MM.1S (cell line): ENCODE results near the gene BAG2.

ENCODE experiments used
- DNase-seq: peaks from one replicate; pipeline ENCODE4 v3.0.0-alpha.2; 2015
- H2AFZ ChIP-seq: fragments of 300-600 bp; sonication (generic); 2 replicates; pipeline ENCODE4 v1.6.0; 2016; ENCODE audit warnings: antibody characterized with exemption, low read length
- H3F3A ChIP-seq: fragments of 300-600 bp; sonication (generic); 2 replicates; pipeline ENCODE4 v1.6.1; 2016; ENCODE audit warnings: mild to moderate bottlenecking, antibody characterized with exemption, low read length, moderate library complexity, mixed read lengths; ENCODE audit not compliant: insufficient read depth
- H3K27ac ChIP-seq: fragments of 300-600 bp; sonication (generic); 2 replicates; pipeline ENCODE4 v1.5.1; 2016; ENCODE audit warnings: mild to moderate bottlenecking, low read length
- H3K27me3 ChIP-seq: fragments of 300-600 bp; sonication (generic); replicated peaks from 2 replicates; pipeline ENCODE4 v1.6.0; 2016; ENCODE audit warnings: low read length; ENCODE audit not compliant: insufficient read depth
- H3K36me3 ChIP-seq: fragments of 300-600 bp; sonication (generic); replicated peaks from 2 replicates; pipeline ENCODE4 v1.6.1; 2016; ENCODE audit warnings: mild to moderate bottlenecking, low read length, mixed read lengths; ENCODE audit not compliant: insufficient read depth
- H3K4me1 ChIP-seq: fragments of 300-600 bp; sonication (generic); 2 replicates; pipeline ENCODE4 v1.6.1; 2016; ENCODE audit warnings: low read length, mixed read lengths
- H3K4me2 ChIP-seq: fragments of 300-600 bp; sonication (generic); 2 replicates; pipeline ENCODE4 v1.6.0; 2016; ENCODE audit warnings: low read depth, low read length
- H3K4me3 ChIP-seq: fragments of 300-600 bp; sonication (generic); 2 replicates; pipeline ENCODE4 v1.5.1; 2016; ENCODE audit warnings: low read length, mixed read lengths
- H3K79me2 ChIP-seq: fragments of 300-600 bp; sonication (generic); 2 replicates; pipeline ENCODE4 v1.6.1; 2016; ENCODE audit warnings: mixed run types, low read length, mixed read lengths
- H3K9ac ChIP-seq: fragments of 300-600 bp; sonication (generic); 2 replicates; pipeline ENCODE4 v1.6.1; 2016; ENCODE audit warnings: low read length, mixed read lengths
- H3K9me2 ChIP-seq: fragments of 300-600 bp; sonication (generic); replicated peaks from 2 replicates; pipeline ENCODE4 v1.6.1; 2016; ENCODE audit warnings: mild to moderate bottlenecking, low read length, mixed read lengths; ENCODE audit not compliant: insufficient read depth
- H3K9me3 ChIP-seq: fragments of 300-600 bp; sonication (generic); replicated peaks from 2 replicates; pipeline ENCODE4 v1.6.1; 2016; ENCODE audit warnings: mild to moderate bottlenecking, low read length, mixed read lengths; ENCODE audit not compliant: insufficient read depth
- H4K20me1 ChIP-seq: fragments of 300-600 bp; sonication (generic); 2 replicates; pipeline ENCODE4 v1.6.1; 2016; ENCODE audit warnings: mild to moderate bottlenecking, low read length, moderate library complexity, mixed read lengths; ENCODE audit not compliant: insufficient read depth
- EZH2 ChIP-seq: fragments of 300-600 bp; sonication (generic); optimal IDR thresholded peaks from 2 replicates; pipeline ENCODE3; 2017; ENCODE audit warnings: low read depth, mild to moderate bottlenecking, antibody characterized with exemption, low read length, mixed read lengths
- EZH2phosphoT487 ChIP-seq: fragments of 300-600 bp; sonication (generic); IDR thresholded peaks from 2 replicates; pipeline ENCODE4 v1.6.1; 2018; ENCODE audit warnings: antibody characterized with exemption, low read length
- TF ChIP-seq, protein P1 (sequence below): fragments of 300-600 bp; sonication (generic); IDR thresholded peaks from 2 replicates; pipeline ENCODE4 v1.5.1; 2016; ENCODE audit warnings: antibody characterized with exemption, low read length, mixed read lengths

BAG2 gene

GRCh38 chr6:57165080-57165479 lies 7.0 kb upstream of the BAG2 start:
- no peaks in the 10 kb centered on the region; the same call in 1 of the 2 replicates for H3K36me3 ChIP-seq

GRCh38 chr6:57173056-57173885 lies 1.1 kb downstream of the BAG2 start:
- H4K20me1 ChIP-seq: no peaks in the 10 kb centered on the region
- H3F3A ChIP-seq: peaks cover 16% of the 10 kb centered on the region
- H3K27me3 ChIP-seq: no peaks in the 10 kb centered on the region
- peak overlapping the region; percentile 67 for H2AFZ ChIP-seq
- no peak for TF ChIP-seq EZH2
- no peak for TF ChIP-seq EZH2phosphoT487
- TF ChIP-seq, protein P1, sequence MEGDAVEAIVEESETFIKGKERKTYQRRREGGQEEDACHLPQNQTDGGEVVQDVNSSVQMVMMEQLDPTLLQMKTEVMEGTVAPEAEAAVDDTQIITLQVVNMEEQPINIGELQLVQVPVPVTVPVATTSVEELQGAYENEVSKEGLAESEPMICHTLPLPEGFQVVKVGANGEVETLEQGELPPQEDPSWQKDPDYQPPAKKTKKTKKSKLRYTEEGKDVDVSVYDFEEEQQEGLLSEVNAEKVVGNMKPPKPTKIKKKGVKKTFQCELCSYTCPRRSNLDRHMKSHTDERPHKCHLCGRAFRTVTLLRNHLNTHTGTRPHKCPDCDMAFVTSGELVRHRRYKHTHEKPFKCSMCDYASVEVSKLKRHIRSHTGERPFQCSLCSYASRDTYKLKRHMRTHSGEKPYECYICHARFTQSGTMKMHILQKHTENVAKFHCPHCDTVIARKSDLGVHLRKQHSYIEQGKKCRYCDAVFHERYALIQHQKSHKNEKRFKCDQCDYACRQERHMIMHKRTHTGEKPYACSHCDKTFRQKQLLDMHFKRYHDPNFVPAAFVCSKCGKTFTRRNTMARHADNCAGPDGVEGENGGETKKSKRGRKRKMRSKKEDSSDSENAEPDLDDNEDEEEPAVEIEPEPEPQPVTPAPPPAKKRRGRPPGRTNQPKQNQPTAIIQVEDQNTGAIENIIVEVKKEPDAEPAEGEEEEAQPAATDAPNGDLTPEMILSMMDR: no peak
- DNase-seq: peak; percentile 27
- peak overlapping the region; percentile 73 for H3K4me2 ChIP-seq
- H3K9me3 ChIP-seq: no peaks in the 10 kb centered on the region
- no peaks in the 10 kb centered on the region; the same call in 1 of the 2 replicates for H3K36me3 ChIP-seq
- H3K79me2 ChIP-seq: peaks cover 26% of the 10 kb centered on the region
- H3K9me2 ChIP-seq: no peaks in the 10 kb centered on the region
- peak overlapping the region; percentile 84 for H3K4me3 ChIP-seq
- H3K4me1 ChIP-seq: peaks cover 5% of the 10 kb centered on the region; the same call in 1 of the 2 replicates
- peak overlapping the region; percentile 74; the same call in 1 of the 2 replicates for H3K27ac ChIP-seq
- H3K9ac ChIP-seq: peak overlapping the region; percentile 71

More at GRCh38 chr6:57165080-57165479, 7.0 kb upstream of the BAG2 start:
- H3K4me2 ChIP-seq: no peak overlapping the region
- H3K4me1 ChIP-seq: no peaks in the 10 kb centered on the region
- no peaks in the 10 kb centered on the region for H4K20me1 ChIP-seq
- no peak for DNase-seq
- no peaks in the 10 kb centered on the region for H3K9me2 ChIP-seq
- no peak overlapping the region for H2AFZ ChIP-seq
- TF ChIP-seq EZH2: no peak
- no peak for TF ChIP-seq EZH2phosphoT487
- TF ChIP-seq, protein P1: no peak
- H3K9ac ChIP-seq: no peak overlapping the region
- no peaks in the 10 kb centered on the region for H3F3A ChIP-seq
- no peaks in the 10 kb centered on the region for H3K9me3 ChIP-seq
- H3K27ac ChIP-seq: no peak overlapping the region
- H3K27me3 ChIP-seq: no peaks in the 10 kb centered on the region
- H3K79me2 ChIP-seq: no peaks in the 10 kb centered on the region
- H3K4me3 ChIP-seq: no peak overlapping the region

- Histone ChIP-seq H3K79me2 (peaks cover 27% of the 10 kb centered on the region), H3K9me3 (no peaks in the 10 kb centered on the region), H3K4me1 (peaks cover 5% of the 10 kb centered on the region; the same call in 1 of the 2 replicates), H3K27ac (no peak overlapping the region), H3K36me3 (no peaks in the 10 kb centered on the region; the same call in 1 of the 2 replicates), H3K27me3 (no peaks in the 10 kb centered on the region), H2AFZ (no peak overlapping the region), H3K4me3 (peak overlapping the region; percentile 84), H3K4me2 (peak overlapping the region; percentile 73), H4K20me1 (no peaks in the 10 kb centered on the region), H3K9me2 (no peaks in the 10 kb centered on the region), H3F3A (peaks cover 16% of the 10 kb centered on the region), H3K9ac (no peak overlapping the region)
- DNase-seq: no peak
- TF ChIP-seq, protein P1: no peak
- TF ChIP-seq EZH2phosphoT487 (no peak), EZH2 (no peak)
These were observed 1.9 kb downstream of the BAG2 start for GRCh38 chr6:57173886-57174510.
